ENCODE measurements around the gene LARGE1. TPM values are rescaled to one million over a fixed set of nuclear protein-coding genes. Genes with fewer than 3 reads are reported as not detected.
A peak's percentile ranks its signal among the peaks of the same experiment; 100 is the strongest.

LARGE1 gene
- total RNA-seq, 1 donor from 2014 or later = 81.2 TPM

- Mint-ChIP-seq H3K4me3 (ENCODE audit: unreplicated experiment) (no peak overlapping the region), H3K4me1 (ENCODE audit: low read depth, unreplicated experiment) (peaks cover 14% of the 10 kb centered on the region), H3K27ac (ENCODE audit: unreplicated experiment) (no peak overlapping the region), H3K27me3 (ENCODE audit: unreplicated experiment) (peaks cover 2% of the 10 kb centered on the region), H3K36me3 (ENCODE audit: unreplicated experiment) (peaks cover 4% of the 10 kb centered on the region), H3K9me3 (ENCODE audit: unreplicated experiment) (peaks cover 5% of the 10 kb centered on the region)
- no peak for DNase-seq
- no peak for TF ChIP-seq CTCF (IDR thresholded peaks at IDR 0.05; ENCODE audit: partially characterized antibody, unreplicated experiment)
Observed at GRCh38 chr22:33520904-33521780, 399.1 kb downstream of the LARGE1 start.

GRCh38 chr22:33519974-33520903 lies 400.0 kb downstream of the LARGE1 start:
- Mint-ChIP-seq H3K9me3 (ENCODE audit: unreplicated experiment) (peaks cover 8% of the 10 kb centered on the region), H3K4me1 (ENCODE audit: low read depth, unreplicated experiment) (peaks cover 19% of the 10 kb centered on the region), H3K36me3 (ENCODE audit: unreplicated experiment) (peaks cover 4% of the 10 kb centered on the region), H3K27ac (ENCODE audit: unreplicated experiment) (no peak overlapping the region), H3K4me3 (ENCODE audit: unreplicated experiment) (no peak overlapping the region), H3K27me3 (ENCODE audit: unreplicated experiment) (peaks cover 2% of the 10 kb centered on the region)
- TF ChIP-seq CTCF (IDR thresholded peaks at IDR 0.05; ENCODE audit: partially characterized antibody, unreplicated experiment) = no peak
- no peak for DNase-seq

DNA sequence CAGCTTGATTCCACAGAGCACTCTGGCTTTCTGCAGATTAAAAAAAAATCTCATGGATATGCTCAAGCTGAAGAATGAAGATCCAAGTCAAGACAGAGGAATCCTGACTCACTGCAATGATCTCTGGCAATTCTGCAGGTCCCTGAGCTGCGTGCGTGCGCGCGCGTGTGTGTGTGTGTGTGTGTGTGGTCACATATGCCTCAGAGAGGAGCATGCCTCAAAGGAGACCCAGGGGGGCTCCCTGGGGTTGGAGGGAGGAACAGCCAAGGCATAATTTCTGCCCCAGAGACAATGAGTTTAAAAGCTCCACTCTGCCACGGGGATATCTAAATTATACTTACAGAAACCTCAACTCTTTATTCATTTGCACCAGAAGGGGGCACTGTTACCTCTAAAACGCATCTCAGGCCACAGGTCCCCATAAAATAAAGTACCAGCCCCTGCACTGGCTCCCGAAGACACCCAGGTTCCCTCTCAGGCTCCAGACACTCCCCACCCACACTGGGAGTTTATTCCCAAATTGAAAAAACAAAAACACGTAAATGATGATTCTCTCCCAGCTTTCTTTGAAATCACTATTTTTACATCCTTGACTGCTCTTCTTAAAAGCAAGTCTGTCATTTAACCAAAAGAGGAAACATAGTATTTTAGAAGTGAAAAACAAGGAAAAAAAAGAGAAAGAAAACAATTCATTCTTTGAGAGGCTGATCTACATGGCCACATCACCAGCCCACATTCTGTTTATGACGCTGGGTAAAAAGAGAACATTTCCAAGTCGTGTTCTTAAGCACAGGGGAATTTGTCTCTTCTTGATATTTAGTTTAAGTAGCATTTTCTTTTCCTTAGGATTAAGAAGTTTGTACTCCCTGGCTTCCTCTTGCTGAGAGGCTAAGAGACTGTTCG lies 401.0 kb downstream of the LARGE1 start:
- Mint-ChIP-seq H3K27ac (ENCODE audit: unreplicated experiment) (peak overlapping the region; percentile 59), H3K4me3 (ENCODE audit: unreplicated experiment) (peak overlapping the region; percentile 9)

DNA sequence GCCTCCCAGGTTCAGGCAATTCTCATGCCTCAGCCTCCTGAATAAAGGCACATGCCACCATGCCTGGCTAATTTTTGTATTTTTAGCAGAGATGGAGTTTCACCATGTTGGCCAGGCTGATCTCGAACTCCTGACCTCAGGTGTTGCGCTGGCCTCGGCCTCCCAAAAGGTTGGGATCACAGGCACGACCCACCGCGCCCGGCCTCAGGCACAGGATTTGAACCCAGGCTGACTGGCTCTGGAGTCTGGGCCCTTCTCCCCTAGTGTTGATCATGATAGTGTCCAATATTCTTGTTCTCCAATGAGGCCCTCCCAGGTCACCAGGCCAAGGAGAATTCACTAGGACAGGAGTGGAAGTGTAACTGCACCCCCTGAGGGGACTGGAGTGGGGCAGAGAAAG lies 401.9 kb downstream of the LARGE1 start:
- no peak overlapping the region for H3K27ac Mint-ChIP-seq (ENCODE audit: unreplicated experiment)
- peaks cover 18% of the 10 kb centered on the region for H3K4me1 Mint-ChIP-seq (ENCODE audit: low read depth, unreplicated experiment)
- TF ChIP-seq CTCF (IDR thresholded peaks at IDR 0.05; ENCODE audit: partially characterized antibody, unreplicated experiment) = no peak
- H3K9me3 Mint-ChIP-seq (ENCODE audit: unreplicated experiment) = peaks cover 8% of the 10 kb centered on the region
- peaks cover 2% of the 10 kb centered on the region for H3K27me3 Mint-ChIP-seq (ENCODE audit: unreplicated experiment)
- peaks cover 4% of the 10 kb centered on the region for H3K36me3 Mint-ChIP-seq (ENCODE audit: unreplicated experiment)
- H3K4me3 Mint-ChIP-seq (ENCODE audit: unreplicated experiment) = no peak overlapping the region
- DNase-seq = no peak

More for the DNA sequence above, 401.0 kb downstream of the LARGE1 start:
- peaks cover 2% of the 10 kb centered on the region for H3K27me3 Mint-ChIP-seq (ENCODE audit: unreplicated experiment)
- H3K36me3 Mint-ChIP-seq (ENCODE audit: unreplicated experiment) = peaks cover 4% of the 10 kb centered on the region
- DNase-seq = peak; percentile 66
- TF ChIP-seq CTCF (IDR thresholded peaks at IDR 0.05; ENCODE audit: partially characterized antibody, unreplicated experiment) = peak; percentile 78
- H3K4me1 Mint-ChIP-seq (ENCODE audit: low read depth, unreplicated experiment) = peaks cover 15% of the 10 kb centered on the region
- peaks cover 8% of the 10 kb centered on the region for H3K9me3 Mint-ChIP-seq (ENCODE audit: unreplicated experiment)

Data from glutamatergic neuron (in vitro differentiated cells).